NCI-H345 (cell line): ENCODE measurements around the gene FAM187B.

Experiments
- DNase-seq: peaks from one replicate; lab custom pipeline; 2025; lab: John Stamatoyannopoulos, UW

FAM187B gene

GRCh38 chr19:35228177-35228930, at the start of gene FAM187B:
Gene FAM187B, minus strand, starts transcription at chr19:35228739. Its CDS starts 59 bp downstream, at chr19:35228680.
- no peak for DNase-seq

DNA sequence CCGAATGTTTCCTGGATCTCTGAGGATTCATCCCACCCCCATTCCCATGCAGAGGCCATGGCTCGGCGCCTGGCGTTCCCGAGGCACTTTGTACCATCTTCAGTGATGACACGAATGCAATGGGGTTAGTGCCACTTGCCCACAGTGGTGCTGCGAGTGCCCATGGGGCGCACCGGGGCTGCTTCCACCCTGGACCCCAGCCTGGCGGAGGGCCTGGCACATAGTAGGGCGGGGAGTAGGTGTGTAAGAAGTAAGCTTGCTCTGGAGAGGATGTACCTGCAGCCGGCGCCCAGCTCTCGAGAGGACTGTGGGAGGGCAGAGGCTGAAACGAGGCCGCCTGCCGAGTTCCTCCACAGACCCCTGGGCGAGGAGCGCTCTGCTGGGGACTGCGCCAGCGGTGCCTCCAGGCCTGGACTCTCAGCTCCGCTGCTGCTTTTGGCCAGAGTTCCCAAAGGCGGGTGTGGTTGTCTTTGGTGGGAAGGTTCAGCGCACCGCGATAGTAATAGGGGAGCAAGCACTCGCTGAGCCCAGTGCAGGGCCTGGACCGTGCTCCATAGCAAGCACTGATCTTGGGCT, 48.3 kb upstream of the FAM187B start:
- DNase-seq = no peak

DNA sequence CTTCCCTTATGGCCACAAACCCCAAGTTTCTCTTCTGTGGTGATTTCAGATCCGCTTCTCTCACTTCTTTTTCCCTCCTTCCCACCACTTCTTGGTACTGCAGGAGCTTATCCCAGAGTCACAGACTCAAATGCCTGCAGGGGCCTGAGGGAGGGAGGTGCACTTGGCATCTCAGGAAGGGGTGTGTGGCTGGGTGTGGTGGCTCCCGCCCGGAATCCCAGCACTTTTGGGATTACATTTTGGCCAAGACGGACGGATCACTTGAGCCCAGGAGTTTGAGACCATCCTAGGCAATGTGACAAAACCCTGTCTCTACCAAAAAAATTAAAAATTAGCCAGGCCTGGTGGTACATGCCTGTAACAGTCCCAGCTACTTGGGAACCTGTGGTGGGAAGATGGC, 45.8 kb upstream of the FAM187B start:
- DNase-seq = no peak

DNA sequence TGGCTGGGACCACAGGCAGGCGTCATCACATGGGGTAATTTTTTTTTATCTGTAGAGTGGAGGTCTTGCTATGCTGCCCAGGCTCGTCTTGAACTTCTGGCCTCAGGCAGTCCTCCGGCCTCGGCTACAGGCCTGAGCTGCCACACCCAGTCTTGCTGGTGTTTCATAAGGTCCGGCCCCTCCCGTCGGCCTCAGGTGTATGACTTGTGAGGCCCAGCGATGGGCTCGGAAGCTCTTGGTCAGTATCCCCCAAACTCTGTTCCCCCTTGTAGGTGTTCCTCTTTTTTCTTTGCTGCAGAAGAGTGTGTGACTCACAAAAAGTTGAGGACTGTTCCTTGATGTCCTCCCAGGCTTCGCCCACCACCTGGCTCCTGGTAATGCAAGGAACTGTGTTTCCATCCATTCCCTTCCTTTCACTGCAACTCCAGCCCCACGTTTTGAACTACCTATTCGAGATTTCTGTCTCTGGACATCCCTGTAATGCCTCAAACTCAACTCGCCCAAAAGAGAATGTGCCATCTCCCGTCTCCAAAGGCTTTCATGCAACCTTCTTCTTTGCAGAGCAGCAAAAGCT, 45.2 kb upstream of the FAM187B start:
- DNase-seq = no peak

DNA sequence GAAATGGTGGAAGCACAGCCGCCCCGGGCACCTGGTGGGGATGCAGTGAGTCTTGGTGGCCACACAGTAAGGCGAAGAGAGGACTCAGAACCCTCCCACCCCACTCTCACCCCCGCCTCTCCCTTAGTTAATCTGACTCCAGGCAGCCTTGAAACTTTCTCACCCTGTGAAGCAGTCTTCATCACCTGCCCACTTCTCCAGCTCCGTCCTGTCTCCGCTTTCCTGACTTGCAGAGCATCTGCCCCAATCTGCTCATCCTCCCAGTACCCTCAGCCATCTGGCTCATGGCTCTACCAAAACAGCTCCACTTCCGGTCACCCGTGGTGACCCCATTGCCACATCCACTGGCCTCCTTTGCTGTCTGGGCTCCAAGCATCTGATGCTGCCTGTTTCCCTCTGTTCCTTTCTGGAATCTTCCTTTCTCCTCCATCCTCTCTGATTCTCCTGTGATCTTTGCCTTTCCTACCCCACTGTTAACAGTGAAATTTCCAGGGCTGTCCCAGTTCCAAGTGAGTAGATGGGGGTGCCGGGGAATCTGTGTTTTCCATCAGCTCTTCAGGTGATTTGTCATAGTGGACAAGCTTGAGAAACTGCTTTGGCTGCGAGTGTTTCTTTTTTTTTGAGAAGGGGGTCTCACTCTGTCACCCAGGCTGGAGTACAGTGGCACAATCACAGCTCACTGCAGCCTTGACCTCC, 44.6 kb upstream of the FAM187B start:
- DNase-seq = no peak

- DNase-seq = no peak
Observed at GRCh38 chr19:35272122-35272719, 43.7 kb upstream of the FAM187B start.

GRCh38 chr19:35271546-35271945, 43.0 kb upstream of the FAM187B start:
- DNase-seq = no peak

GRCh38 chr19:35270381-35270811, 41.9 kb upstream of the FAM187B start:
- DNase-seq = no peak

- DNase-seq = peak; percentile 88
Observed at GRCh38 chr19:35269438-35270117, 41.0 kb upstream of the FAM187B start.

GRCh38 chr19:35268536-35269437, 40.2 kb upstream of the FAM187B start, which contains the start of gene USF2:
Gene USF2, plus strand, starts transcription at chr19:35268962. Its CDS starts 140 bp downstream, at chr19:35269102.
- peak; percentile 92 for DNase-seq

GRCh38 chr19:35267818-35268535, 39.4 kb upstream of the FAM187B start:
- peak; percentile 91 for DNase-seq

- DNase-seq = no peak
Observed at GRCh38 chr19:35267353-35267817, 38.8 kb upstream of the FAM187B start.

- DNase-seq = no peak
Observed at GRCh38 chr19:35266520-35267352, 38.2 kb upstream of the FAM187B start.

GRCh38 chr19:35265900-35266519, 37.5 kb upstream of the FAM187B start:
- no peak for DNase-seq

DNA sequence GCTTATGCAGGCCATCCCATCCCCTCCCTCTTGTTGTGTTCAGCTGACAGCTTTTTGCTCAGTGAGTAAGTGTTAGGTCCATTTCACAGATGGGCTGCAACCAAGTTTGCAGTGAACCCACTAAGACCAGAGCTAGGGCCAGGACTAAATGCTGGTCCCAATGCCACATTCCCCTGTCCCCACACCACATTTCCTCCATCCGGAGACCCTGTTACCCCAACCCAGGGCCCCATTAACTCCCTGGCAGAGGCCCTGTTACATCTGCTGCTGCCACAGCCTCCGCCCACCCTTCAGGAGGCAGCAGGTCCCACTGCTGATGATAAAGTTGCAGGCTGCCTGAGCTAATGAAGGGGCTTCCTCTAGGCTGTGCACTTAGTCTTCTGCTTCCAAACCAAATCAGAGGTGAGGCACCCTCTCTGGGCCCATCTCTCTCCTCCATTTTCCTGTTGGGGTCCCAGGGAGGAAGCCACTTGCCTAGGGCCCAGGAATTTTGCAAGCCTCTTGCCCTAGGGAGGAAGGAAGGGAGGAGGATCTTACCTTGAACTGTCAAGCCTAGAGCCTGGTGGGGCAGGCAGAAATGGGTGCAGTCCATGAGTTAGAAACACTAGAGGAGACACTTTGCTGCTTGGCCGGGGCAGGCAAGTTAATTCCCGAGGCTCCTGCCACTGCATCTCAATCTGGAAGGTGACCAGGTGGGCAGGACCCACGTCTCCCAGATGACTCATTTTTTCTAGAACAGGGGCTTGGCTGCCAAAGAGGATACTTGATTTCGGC, 36.8 kb upstream of the FAM187B start:
- DNase-seq = no peak

DNA sequence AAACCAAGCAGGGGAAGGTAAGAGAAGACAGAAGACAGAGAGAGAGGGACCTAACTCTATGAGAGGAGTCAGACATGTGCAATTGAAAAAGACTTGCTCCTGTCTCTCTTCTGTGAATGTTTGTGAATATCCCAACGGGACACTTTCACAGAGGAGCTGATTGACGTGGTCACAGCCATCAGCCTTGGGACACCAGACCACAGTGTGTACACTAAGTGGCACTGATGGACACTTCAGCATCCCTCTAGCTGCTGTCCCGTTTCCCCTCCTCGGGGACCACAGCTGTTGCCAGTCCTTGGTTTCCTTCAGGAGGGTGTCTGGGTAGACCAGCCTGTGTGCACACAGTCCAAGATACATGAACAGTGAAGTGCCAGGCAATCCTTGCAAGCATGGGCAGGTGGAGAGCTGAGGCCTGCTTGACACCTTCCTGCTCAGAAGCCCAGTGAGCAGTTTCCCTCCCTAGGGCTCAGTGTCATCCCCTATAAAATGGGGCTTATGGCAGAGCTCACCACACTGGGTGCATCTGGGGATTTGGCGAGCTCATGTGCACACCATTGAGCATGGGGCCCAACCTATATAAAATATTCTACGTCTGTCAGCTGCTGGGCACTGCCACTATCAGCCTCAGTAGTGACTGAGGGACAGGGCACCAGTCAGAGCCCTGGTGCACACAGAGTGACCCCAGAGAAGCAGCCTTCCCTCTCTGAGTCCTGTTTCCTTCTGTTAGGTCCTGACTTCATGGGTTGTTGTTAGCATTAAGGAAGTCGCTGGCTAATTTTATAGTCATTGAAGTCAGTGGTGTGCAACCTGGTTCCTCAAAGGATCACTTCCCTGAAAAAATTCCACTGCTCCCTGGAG, 36.0 kb upstream of the FAM187B start:
- DNase-seq = no peak
